Measurements from ENCODE around the gene SIGLEC5.

SIGLEC5 gene

DNA sequence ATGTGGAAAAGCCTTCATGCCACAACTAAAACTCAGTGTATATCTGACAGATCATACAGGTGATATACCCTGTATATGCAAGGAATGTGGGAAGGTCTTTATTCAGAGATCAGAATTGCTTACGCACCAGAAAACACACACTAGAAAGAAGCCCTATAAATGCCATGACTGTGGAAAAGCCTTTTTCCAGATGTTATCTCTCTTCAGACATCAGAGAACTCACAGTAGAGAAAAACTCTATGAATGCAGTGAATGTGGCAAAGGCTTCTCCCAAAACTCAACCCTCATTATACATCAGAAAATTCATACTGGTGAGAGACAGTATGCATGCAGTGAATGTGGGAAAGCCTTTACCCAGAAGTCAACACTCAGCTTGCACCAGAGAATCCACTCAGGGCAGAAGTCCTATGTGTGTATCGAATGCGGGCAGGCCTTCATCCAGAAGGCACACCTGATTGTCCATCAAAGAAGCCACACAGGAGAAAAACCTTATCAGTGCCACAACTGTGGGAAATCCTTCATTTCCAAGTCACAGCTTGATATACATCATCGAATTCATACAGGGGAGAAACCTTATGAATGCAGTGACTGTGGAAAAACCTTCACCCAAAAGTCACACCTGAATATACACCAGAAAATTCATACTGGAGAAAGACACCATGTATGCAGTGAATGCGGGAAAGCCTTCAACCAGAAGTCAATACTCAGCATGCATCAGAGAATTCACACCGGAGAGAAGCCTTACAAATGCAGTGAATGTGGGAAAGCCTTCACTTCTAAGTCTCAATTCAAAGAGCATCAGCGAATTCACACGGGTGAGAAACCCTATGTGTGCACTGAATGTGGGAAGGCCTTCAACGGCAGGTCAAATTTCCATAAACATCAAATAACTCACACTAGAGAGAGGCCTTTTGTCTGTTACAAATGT, 42.7 kb downstream of the SIGLEC5 start:
- no peak for DNase-seq

GRCh38 chr19:51586799-51587198, 43.4 kb downstream of the SIGLEC5 start:
- no peak for DNase-seq

- DNase-seq = no peak
These were observed 44.0 kb downstream of the SIGLEC5 start for GRCh38 chr19:51586103-51586728.

DNA sequence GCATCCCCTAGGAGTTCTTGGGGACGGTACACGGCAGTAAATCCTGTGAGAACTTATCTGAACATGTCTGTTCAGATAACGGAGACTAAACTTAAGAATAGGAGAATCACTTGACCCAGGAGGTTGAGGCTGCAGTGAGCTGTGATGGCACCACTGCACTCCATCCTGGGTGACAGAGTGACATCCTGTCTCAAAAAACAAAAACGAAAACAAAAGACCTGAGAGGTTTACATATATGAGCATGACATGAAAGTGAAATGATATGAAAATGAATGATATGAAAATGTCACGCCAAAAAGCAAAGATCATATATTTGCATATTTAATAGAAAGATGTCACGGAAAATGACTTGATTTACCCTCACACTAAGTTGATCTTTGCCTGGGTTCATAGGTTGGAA, 53.4 kb downstream of the SIGLEC5 start:
- no peak for DNase-seq

- no peak for DNase-seq
These were observed 56.9 kb downstream of the SIGLEC5 start for GRCh38 chr19:51573331-51573730.

DNA sequence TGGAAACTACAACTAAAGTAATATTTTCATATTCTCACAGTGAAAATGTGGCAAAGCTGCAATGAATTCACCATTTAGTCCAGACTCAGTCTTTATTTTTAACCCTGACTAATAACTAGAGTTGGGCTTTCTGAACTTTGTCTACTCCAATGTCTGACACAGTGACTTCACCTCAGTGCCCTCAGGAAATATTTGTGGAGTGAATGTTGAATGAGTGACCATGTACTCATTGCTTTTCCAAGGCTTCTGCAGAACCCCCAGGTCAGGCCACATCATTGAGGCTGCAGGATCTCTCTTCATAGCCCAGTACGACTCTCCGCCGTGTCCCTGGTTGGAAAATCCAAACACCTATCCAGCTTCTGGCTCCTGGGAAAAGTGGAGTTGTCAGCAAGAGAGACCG, 57.3 kb downstream of the SIGLEC5 start:
- DNase-seq = no peak

DNA sequence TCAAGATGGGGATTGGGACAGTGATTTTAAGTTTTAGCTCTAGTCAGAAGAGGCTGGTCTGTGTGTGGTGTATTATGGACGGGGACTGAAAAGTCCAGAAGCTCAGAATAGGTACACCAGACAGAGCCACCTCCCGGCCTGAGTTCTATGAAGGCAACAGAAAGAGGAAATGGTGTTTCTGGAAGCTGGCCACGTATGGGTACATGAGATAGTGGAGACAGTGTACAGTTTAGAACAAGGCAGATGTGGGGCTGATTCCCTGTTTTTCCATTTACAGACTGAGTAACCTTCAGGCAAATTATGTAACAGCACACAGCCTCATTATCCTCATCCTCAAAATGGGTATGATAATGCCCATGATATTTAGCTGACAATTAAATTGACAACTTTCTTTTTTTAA, 57.8 kb downstream of the SIGLEC5 start:
- no peak for DNase-seq

- DNase-seq = no peak
These were observed 58.6 kb downstream of the SIGLEC5 start for GRCh38 chr19:51571599-51571998.

GRCh38 chr19:51570962-51571575, 59.1 kb downstream of the SIGLEC5 start, which contains the start of gene ZNF175:
ZNF175 (plus strand) TSS chr19:51571283; CDS start chr19:51573330, 2,047 bp downstream.
- peak; percentile 85 for DNase-seq

DNA sequence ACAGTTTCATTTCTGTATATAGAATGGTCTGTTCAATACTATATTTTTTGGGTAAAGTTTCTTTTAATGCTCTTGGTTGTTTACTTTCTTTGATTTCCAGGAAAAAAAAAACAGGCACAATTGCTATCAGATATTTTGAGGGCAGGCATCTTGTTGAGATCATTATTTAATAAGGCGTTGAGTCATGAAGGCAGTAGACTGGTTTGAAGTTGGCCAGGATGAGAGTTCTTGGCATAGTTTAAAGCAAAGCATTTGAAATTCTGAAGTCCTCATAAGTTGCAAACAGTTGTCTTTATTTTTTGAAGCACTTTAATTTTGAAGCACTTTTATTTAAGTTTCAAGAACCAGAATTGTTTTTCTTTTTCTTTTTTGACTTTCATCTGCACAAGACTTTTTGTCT, 61.7 kb downstream of the SIGLEC5 start:
- DNase-seq = no peak

GRCh38 chr19:51567583-51567982, 62.6 kb downstream of the SIGLEC5 start:
- DNase-seq = no peak

DNA sequence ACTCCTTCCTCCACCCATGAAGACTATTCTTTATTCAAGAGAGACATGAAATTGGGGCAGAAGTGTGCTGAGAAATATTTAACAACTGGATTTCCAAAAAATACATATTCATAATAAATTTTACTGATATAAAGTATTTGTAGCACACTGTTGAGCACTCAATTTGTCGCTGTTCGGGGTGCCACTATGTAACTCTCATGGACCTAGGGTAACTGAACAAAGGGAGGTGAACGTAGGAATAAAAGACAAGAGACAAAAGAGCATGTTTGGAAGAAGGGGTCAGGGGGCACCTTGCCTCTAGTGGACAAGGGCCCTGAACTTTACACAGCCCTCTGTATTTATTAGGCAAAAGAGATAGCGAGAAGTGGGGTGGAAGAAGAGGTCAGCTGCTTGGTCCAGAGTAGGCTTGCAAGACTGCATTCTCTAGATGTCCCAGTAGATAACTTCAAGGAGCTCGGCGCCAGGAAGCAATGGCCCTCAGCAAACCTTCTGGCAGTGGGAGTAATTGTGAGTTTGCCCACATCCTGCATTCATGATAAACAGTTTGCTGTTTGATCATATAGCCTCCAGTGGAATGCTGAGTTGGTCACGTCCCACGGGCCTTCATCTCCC, 63.6 kb downstream of the SIGLEC5 start:
- no peak for DNase-seq

DNA sequence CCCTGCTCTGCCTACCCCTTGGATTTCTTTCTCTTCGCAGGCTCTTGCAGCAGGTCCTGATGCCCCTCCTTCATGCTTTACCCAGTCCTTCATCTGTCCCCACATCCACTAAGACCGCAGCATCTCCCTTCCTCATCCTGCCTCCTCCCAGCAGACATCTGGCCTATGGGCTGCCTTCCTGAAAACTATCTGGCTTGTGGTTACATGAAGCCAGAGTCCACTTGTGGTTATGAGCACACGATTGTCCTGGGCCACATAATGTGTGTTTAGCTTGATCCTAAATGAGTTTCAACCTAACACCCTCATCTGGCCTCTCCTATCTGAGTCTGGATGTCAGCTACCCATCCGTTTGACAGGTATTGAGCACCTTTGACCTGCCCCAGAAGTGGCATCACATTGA, 64.6 kb downstream of the SIGLEC5 start:
- no peak for DNase-seq

GRCh38 chr19:51564791-51565190, 65.4 kb downstream of the SIGLEC5 start:
- no peak for DNase-seq
